Left hindlimb (tissue), 1 donor: Measurements from ENCODE around the gene PRDM11.
A peak's percentile ranks its signal among the peaks of the same experiment; 100 is the strongest.
"Not testable (repeated sequence)": the region's sequence is repeated elsewhere in the genome, so short reads cannot be mapped to it uniquely, and the experiment has no call there.

Source experiments
- DNase-seq: peaks from one replicate; pipeline ENCODE4 v3.0.0-alpha.2; 2018

PRDM11 gene

GRCh38 chr11:45237711-45238315, 91.4 kb downstream of the PRDM11 start:
- no peak for DNase-seq

GRCh38 chr11:45238724-45239123, 92.3 kb downstream of the PRDM11 start:
- no peak for DNase-seq

GRCh38 chr11:45239733-45240132, 93.3 kb downstream of the PRDM11 start:
- DNase-seq: no peak

- peak; percentile 16 for DNase-seq
Measured at GRCh38 chr11:45243967-45244366, 97.5 kb downstream of the PRDM11 start.

- peak; percentile 15 for DNase-seq
Measured at GRCh38 chr11:45245218-45246045, 99.0 kb downstream of the PRDM11 start.

GRCh38 chr11:45246241-45246640, 99.8 kb downstream of the PRDM11 start:
- peak; percentile 3 for DNase-seq

GRCh38 chr11:45247433-45247832, 101.0 kb downstream of the PRDM11 start:
- no peak for DNase-seq

- no peak for DNase-seq
Measured at GRCh38 chr11:45248501-45249011, 102.1 kb downstream of the PRDM11 start.

- DNase-seq: not testable (repeated sequence)
Measured at GRCh38 chr11:45249372-45249771, 102.9 kb downstream of the PRDM11 start.

- no peak for DNase-seq
Measured at GRCh38 chr11:45250035-45250718, 103.7 kb downstream of the PRDM11 start.

GRCh38 chr11:45252134-45252856, 105.9 kb downstream of the PRDM11 start:
- no peak for DNase-seq

GRCh38 chr11:45252877-45253276, 106.4 kb downstream of the PRDM11 start:
- DNase-seq: no peak

- no peak for DNase-seq
Measured at GRCh38 chr11:45253640-45254039, 107.2 kb downstream of the PRDM11 start.

GRCh38 chr11:45254070-45254469, 107.6 kb downstream of the PRDM11 start:
- DNase-seq: no peak

- no peak for DNase-seq
Measured at GRCh38 chr11:45258982-45259530, 112.6 kb downstream of the PRDM11 start.

- no peak for DNase-seq
Measured at GRCh38 chr11:45259592-45259991, 113.2 kb downstream of the PRDM11 start.

- DNase-seq: no peak
Measured at GRCh38 chr11:45260071-45260470, 113.6 kb downstream of the PRDM11 start.

GRCh38 chr11:45262900-45263299, 116.5 kb downstream of the PRDM11 start:
- no peak for DNase-seq

GRCh38 chr11:45263773-45264172, 117.3 kb downstream of the PRDM11 start:
- DNase-seq: no peak

- DNase-seq: no peak
Measured at GRCh38 chr11:45264839-45265515, 118.5 kb downstream of the PRDM11 start.

- DNase-seq: no peak
Measured at GRCh38 chr11:45265969-45266675, 119.7 kb downstream of the PRDM11 start.
